HG02852 (cell line): Measurements from ENCODE around the gene ATP11A.
"Not testable (repeated sequence)": the region's sequence is repeated elsewhere in the genome, so short reads cannot be mapped to it uniquely, and the experiment has no call there.

Experiments used
- ATAC-seq: cut with Tn5 transposase; IDR thresholded peaks from one replicate; pipeline ENCODE4 v1.9.1; 2021; ENCODE audit warnings: mild to moderate bottlenecking, moderate library complexity; ENCODE audit not compliant: unreplicated experiment

Gene ATP11A

GRCh38 chr13:112873851-112874750 is 184.3 kb downstream of the ATP11A start:
- peak; percentile 84 for ATAC-seq

DNA sequence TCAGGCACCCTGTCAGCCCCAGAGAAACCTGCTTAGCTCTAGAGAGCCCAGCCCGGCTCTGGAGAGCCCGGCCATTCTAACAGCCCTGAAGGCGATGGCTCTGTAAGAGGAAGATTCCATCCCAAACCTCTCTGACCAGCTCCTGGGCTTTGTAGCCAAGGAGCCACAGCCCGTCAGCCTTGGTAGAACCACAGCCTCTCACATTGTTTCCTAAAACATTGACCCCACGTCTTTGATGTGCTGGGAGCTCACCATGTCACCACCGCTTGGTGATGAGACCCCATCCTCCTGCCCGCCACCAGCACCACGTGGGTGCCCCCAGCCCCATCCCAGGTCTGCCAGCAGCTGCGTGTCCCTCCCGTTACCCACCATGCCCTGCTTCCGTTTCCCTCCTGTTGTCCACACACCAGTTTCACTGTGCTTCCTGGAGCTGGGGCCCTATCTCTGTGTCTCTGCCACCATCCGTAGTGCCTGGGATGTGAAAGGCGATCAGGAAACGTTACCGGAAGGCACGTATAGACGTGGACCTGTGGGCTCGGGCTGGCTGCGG is 185.0 kb downstream of the ATP11A start:
- ATAC-seq = no peak

DNA sequence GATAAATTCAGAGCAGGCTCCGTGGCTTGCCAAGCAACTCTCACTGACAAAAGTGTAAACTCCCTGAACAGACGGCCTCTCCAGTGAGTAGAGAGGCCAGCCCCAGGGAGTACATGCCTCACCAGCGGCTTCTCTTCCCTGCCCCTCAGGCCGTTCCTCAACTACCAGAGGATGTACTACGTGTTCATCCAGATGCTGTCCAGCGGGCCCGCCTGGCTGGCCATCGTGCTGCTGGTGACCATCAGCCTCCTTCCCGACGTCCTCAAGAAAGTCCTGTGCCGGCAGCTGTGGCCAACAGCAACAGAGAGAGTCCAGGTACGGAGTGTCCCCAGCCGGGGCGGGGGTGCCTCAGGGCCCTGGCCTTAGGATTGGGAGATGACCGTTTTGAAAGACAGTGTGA is 185.8 kb downstream of the ATP11A start:
- ATAC-seq = no peak

GRCh38 chr13:112876305-112877000 is 186.6 kb downstream of the ATP11A start:
- ATAC-seq = no peak

DNA sequence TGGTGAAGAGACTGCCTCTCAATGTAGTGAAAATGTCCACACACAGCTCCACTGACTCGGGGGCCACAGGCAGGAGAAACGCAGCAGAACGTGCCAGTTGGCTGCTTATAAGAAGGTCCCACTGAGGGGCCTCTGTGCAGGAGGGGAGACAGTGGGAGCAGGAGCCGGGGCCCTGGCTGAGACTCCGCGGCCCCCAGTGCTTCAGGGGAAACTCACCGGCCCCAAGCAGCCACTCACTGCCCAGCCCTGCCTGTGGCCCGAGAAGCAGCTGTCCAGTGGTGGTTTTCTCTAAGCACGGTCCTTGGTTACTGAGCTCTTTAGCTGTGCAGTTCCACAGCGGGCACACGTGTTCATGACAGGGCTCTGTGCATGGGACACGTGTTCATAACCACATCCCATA is 187.2 kb downstream of the ATP11A start:
- no peak for ATAC-seq

- ATAC-seq = no peak
These were observed 187.7 kb downstream of the ATP11A start for GRCh38 chr13:112877539-112877938.

DNA sequence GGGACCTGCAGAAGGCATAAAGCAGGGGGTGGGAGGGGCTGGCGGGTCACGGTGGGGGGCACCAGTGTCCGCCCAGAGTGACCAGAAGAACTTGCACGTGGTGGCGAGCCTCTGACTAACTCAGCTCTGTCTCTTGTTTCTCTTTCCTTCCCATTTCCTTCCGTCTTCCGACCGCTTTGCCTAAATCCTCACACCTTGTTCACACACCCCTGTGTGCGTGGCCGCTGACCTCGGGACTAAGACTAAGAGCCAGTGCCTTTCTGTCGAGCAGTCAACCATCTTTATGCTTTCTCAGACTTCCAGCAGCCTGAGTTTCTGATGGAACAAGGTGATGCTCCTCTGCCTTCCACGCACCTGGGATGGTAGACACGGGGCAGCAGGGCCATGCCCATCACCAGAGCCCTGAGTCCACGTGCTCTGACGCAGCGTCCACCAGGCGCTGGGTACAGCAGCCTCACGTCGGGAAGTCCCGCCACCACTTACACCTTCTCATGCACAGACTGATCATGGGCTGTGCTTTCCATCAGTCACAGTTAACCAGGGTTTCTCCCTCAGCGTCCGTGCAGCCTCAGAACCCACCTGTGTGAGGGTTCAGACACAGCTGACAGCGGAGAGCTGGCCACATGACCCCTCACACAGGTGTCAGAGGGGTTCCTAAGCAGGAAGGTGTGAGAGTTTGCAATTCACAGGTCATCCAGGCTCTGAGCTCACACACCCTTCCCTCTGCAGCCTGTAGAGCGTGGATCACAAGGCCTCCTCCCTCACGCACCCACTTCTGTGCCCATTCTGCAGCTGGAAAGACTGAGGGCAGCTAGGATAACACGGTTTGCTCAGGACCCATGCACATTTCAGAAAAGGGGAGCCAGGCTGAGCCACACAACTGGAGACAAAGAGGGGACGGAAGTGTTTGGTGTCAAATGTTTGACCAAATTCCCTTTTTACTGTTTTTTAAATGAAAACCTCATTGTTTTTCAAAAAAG is 188.4 kb downstream of the ATP11A start:
- ATAC-seq = no peak

GRCh38 chr13:112879283-112879833 is 189.5 kb downstream of the ATP11A start:
- no peak for ATAC-seq

DNA sequence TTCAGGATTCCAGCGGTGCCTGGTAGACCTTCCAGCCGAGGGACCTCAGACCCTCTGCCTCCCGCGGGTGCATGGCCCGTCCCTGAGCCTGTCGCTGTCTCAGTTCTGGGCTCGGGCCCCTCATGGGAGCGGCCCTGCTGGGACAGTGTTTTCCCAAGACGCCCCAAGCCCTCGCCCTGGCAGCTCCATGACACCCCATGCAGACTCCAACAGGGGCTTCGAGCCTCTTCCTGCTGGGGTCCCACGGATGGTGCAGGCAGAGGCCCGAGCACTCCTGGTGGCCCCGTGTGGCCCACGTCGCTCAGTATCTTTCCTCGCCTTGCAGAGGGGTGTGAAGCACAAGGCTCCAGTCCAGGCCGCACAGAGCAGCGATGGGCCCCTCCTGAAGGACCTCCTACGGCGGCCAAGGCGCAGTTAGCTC is 190.4 kb downstream of the ATP11A start:
- ATAC-seq = no peak

- no peak for ATAC-seq
These were observed 191.2 kb downstream of the ATP11A start for GRCh38 chr13:112880976-112881540.

DNA sequence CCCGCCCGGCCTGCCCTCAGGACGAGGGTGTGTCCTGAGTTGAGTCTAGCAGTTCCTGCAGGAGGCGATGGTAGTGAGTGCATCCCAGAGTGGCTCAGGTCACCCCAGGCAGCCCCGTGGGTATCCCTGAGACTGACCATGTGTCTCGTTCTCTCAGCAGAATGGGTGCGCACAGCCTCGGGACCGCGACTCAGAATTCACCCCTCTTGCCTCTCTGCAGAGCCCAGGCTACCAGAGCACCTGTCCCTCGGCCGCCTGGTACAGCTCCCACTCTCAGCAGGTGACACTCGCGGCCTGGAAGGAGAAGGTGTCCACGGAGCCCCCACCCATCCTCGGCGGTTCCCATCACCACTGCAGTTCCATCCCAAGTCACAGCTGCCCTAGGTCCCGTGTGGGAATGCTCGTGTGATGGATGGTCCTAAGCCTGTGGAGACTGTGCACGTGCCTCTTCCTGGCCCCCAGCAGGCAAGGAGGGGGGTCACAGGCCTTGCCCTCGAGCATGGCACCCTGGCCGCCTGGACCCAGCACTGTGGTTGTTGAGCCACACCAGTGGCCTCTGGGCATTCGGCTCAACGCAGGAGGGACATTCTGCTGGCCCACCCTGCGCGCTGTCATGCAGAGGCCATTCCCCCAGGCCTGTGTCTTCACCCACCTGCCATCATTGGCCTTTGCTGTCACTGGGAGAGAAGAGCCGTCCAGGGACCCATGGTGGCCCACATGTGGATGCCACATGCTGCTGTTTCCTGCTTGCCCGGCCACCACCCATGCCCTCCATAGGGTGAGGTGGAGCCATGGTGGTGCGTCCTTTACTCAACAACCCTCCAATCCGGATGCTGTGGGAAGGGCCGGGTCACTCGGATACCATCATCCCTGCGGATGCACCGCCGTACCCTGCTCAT is 192.1 kb downstream of the ATP11A start:
- ATAC-seq = no peak

GRCh38 chr13:112882555-112883024 is 192.8 kb downstream of the ATP11A start:
- ATAC-seq = no peak

DNA sequence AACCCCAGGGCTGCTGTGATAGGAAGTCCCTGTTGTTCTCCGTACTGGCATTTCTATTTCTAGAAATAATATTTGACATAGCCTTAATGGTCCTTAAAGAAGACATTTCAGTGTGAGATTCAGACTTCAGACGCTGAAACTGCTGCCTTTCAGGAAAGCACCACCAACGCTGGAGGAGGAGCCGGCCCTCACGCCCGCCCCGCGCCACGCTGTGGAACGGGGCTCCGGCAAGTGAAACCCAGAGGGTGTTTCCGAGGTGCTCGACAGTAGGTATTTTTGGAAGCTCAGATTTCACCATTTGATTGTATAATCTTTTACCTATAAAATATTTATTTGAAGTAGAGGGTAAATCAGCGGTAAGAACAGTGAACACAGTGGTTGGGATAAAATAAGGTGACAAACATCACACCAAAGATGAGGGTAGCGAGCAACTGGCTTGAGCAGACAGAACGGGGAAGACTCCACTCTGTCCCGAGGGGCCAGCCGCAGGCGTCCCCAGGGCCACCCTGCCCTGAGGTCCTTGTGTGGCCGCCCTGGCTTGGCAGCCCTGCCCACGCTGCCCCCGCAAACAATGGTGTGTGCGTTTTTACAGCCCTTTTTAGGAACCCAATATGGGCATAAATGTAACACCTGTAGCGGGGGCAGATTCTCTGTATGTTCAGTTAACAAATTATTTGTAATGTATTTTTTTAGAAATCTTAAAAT is 193.6 kb downstream of the ATP11A start:
- no peak for ATAC-seq

- ATAC-seq = not testable (repeated sequence)
These were observed 194.9 kb downstream of the ATP11A start for GRCh38 chr13:112884700-112885099.

DNA sequence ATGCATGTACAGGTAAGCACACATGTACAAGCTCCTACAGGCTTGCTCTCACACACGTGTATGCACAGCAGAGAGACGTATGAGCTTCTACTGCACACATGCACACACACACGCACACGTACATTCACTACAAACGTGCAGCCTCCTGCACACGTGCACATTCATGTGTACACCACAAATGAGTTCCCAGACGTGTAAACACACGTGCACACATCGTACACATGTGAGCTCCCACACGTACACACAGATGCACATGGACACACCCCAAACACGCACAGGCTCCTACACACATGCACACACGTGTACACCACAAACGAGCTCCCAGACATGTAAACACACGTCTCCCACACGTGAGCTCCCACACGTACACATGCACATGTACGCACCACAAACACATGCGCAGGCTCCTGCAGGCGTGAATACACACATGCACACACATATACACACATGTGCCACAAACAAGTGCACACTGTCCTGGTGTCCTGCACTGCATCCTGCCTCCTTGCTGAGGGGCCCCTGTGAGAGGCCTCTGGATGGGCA is 195.5 kb downstream of the ATP11A start:
- no peak for ATAC-seq

DNA sequence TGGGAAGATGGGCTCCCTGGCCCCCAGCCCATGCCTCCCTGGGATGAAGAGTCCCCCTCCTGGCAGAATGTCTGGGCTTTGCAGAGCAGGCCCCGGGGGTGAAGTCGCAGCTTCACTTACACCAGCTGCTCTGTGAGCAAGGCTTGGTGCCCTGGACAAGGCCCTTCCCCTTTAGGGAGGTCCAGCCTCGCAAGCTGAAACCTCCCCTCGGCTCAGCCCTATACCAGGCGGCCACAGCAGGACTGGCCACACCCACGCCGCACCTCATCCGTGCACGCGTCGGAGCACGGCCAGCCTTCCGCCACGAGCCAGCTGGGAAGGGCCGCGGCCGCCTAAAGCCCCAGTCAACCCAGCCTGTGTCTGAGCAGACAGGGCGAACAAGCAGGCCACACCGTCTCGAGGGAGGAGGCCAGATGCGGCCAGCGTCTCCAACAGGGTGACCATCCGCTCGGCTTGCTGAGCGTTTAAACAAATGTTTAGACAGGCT is 196.0 kb downstream of the ATP11A start:
- no peak for ATAC-seq

- ATAC-seq = no peak
These were observed 197.3 kb downstream of the ATP11A start for GRCh38 chr13:112887151-112887550.

DNA sequence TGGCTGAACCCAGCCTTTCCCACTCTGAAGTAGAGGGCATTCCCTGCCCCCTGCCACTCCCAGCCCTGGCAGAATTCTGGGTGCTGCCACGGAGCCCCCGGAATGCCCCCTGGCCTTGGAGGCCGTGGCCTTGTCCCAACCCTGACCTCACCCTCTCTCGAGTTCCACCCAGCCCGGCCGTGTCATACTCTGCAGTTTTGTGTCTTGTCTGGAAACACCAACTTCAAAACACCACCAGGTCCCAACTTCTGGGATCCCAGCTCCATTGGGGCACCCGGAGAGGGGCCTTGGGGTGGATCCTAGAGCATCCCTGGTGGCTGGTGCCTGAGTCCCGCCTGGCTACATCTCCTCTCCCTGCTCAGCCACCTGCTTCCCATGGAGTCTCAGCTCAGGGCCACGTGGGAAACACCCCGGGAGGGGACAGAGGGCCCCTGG is 197.7 kb downstream of the ATP11A start:
- ATAC-seq = no peak
